GM04503 (cell line): ENCODE results near the gene TNFSF10.
A peak's percentile ranks its signal among the peaks of the same experiment; 100 is the strongest.
"Not testable (repeated sequence)": the region's sequence is repeated elsewhere in the genome, so short reads cannot be mapped to it uniquely, and the experiment has no call there.

Experiments used
- DNase-seq: peaks from one replicate; pipeline ENCODE4 v3.0.0-alpha.2; 2012; ENCODE audit warnings: low read depth

The TNFSF10 gene

DNA sequence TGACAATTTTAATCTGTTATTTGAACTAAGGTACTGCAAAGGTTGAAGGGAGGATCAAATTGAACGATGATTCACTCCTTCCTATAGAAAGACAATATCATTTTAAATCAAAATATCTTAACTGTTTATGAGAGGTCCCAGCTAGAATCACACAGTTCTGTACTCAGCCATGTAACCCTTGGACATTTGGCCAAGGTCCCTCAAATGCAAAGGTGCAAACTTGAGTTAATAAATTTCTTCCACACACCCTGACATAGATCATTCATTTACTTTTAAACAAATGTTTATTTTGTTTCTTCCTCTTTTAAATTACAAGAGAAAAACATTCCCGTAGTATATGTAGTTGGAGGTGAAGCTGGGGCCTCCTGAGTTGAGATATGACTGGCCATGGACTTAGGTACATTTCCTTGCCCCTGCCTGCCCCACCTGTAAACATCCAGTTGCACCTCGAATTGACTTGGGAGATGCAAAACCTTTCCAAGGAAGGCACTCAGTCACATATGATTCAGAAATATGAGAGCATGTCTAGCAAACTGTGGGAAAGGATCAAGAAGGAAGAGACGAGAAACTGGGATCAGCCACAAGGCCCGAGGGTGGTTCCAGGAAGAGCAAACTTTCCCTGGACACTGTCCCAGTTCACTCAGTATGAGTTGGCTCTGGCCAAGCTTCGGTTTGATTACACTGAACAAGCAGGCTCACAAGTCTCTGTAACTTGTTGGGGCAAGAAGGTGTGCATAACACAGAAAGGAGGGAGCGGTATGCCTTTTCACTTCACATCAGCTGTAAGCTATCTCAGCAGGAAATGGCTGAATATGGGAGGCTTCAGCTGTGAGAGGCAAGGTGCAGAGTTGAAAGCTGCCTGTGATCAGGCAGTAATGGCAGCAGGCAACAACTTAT lies 6.7 kb downstream of the TNFSF10 start:
- peak; percentile 31 for DNase-seq

DNA sequence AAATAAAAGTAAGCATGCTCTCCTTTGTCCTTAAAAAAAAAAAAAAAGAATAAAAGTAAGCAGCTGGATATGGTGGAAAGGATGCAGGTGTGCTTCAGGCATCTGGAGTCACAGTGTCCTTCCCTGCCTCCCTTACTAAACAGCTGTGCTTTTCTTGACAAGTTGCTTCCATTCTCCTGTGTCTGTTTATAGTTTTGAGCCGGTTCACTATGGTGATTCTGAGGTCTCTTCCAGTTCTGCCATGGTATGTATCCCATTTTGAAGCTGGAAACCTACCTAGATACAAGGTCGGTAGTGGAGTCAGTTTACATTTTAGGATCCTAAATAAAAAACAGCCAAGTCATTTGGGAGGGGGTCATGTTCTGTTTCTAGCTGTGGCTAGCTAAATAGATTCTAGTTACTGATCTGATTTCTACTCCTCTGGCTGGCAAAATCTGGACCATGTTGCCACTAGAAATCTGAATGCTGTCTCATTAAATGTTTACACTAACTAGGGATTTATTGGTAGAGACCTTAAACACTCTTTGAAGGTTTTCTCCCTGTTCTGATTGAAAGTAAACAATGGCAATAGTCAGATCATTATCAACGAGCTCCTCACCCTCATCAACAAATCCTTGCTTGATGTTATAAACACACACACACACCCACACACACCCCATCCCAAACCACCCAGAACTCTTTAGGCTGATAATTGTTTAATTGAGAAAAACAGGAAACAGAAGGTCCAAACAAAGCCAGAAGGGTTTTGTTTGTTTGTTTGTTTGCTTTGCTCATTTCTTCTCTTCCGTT lies 7.9 kb downstream of the TNFSF10 start:
- no peak for DNase-seq

DNA sequence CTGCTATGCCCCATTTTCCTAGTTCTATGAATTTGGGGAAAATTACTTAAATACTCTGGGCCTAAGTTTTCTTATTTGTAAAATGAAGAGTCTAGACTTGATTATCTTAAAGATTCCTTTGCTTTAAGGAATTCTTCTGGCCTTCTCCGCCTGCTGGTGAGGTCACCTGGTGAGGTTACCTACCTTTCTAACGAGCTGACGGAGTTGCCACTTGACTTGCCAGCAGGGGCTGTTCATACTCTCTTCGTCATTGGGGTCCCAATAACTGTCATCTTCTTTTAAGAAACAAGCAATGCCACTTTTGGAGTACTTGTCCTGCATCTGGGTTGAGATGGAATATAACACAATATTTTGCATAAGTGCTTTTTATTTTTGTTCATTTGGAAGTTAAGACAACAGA lies 8.6 kb downstream of the TNFSF10 start:
- DNase-seq: no peak

DNA sequence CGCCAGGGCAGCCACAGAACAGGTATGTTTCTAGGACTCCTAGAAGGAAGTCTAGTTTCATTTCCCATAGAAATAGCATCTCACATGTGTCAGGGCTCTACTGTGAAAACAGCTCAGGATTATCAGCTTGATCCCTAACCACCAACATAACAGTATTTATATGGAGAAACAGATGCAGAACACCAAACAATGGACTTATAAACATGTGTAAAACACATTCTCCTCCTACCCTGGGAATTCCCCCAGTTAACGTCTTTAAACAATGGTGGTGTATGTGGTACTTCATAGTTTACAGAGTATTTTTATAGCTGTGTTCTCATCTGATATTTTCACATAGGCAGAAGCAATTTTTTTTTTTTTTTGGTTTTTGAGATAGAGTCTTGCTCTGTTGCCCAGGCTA lies 9.7 kb downstream of the TNFSF10 start:
- no peak for DNase-seq

DNA sequence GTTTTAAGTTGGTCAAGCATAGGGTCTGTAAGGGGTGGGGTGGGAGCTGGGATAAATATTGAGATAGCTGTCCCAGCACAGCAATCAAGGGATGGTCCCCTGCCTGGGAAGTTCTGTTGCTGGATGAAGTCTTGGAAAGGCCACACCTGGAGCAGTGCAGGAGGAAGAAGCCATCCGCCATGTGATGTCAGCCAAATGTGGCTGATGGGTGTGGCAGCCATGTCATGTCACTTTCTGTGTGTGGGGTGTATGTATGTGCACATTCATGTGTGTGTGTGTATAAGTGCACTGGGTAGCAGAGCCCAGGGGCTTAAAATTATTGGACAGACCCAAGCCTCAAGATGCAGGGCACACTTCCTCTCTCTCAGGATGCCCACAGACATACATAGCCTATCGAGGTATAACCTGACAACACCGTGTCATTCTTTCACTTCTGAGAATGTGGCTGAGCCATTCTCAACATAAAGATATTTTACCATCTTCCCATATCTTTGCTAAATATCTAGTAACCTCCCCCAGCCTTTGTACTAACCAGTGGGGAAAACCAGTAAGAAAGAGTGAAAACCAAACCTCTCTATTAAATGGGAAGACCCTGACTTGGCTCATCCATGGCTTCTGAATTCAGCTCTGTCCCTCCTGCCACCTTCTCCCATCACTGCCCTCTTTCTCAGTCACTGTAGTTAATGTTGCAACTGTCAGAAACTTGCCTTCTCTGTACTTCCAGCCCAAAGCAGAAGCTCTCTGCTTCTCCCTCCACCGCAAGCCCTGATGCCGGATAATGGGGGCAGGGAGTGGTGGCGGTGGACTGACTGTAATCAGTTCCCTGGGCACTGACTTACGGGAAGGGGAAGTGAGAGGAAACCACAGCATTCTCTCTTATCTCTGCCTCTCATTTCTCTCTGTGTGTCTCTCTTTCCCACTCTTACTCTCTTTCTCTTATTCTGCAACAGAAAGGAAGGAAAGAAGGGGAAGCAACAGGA lies 11.2 kb downstream of the TNFSF10 start:
- DNase-seq: no peak

DNA sequence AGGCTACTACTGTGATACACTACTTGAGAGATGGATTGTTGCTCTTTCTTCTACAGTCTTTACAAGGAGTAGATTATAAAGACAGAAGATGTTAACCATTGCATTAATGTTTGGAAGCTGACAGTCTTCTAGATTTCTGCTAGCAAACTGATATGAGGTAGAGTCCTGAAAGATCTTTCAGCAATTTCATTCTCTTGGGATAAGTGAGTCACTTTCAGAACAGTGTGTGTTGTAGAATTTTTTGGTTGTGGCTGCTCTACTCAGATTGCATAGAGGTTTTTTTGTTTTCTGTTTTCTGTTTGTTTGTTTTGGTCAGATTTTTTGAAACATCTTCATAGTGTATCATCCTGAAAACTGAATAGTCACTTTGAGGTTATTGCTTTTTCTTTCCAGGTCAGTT lies 17.1 kb downstream of the TNFSF10 start:
- DNase-seq: no peak

DNA sequence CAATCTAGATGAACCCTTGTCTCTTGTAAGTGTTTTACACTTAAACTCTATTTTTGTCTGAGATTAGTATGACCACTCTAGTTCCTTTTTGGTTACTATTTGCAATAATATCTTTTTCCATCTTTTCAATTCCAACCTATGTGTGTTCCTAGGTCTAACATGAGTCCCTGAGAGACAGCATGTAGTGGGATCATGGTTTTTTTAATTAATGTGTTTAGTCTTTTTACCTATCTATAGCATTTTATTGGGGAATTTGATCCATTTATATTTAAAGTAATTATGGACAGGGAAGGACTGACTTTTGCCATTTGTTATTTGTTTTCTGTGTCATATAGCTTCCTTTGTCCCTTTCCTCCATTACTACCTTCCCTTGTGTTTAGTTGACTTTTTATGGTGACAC lies 21.7 kb downstream of the TNFSF10 start:
- no peak for DNase-seq

DNA sequence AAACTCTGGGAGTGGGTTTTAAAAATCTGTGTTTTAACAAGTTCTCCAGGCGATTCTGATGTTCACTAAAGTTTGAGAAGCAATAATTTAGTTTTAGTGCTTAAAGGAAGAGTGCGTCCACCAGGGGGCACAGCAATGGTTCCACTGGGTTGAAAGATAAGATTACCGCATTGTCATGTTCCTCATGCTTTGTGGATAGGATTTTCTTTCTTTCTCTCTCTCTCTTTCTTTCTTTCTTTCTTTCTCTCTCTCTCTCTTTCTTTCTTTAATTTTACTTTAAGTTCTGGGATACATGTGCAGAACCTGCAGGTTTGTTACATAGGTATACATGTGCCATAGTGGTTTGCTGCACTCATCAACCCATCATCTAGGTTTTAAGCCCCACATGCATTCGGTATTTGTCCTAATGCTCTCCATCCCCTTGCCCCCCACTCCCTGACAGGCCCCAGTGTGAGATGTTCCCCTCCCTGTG lies 33.0 kb downstream of the TNFSF10 start:
- not testable (repeated sequence) for DNase-seq

DNA sequence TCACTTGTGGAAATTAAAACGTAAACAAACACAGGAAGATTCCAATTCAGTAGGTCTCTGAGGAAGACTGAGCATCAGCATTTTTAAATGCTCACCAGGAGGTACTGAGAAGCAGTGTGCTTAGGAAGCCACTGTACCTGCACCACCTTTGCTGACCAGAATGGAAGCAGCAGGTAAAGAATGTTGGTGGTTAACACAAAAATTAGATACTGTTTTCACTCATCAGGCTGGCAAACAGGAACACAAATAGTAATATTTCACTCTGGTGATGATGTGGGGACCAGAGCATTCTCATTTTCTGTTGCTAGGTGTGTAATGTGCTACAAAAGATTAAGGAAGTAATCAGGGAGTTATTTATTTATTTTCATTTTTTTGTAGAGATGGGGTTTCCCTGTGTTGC lies 45.1 kb downstream of the TNFSF10 start:
- DNase-seq: no peak

DNA sequence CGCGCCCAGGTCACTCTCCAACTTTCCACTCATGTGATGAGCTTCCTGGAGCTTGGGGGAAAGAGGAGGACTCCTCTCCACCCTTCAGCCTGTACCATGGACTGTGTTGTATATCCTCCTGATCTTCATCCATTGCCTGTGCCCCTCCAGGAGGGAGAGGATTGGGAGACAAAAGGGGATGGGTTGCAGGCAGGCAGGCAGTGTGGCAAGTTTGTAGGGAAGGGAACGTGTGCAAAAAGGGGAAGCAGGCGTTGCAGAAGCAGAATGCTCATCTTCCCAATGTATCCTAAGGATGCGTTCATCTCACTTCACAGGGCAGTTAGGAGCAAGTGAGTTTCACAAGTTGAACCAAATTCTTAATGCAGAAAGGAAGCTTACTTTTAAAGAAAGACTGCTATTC lies 46.9 kb downstream of the TNFSF10 start:
- DNase-seq: no peak

DNA sequence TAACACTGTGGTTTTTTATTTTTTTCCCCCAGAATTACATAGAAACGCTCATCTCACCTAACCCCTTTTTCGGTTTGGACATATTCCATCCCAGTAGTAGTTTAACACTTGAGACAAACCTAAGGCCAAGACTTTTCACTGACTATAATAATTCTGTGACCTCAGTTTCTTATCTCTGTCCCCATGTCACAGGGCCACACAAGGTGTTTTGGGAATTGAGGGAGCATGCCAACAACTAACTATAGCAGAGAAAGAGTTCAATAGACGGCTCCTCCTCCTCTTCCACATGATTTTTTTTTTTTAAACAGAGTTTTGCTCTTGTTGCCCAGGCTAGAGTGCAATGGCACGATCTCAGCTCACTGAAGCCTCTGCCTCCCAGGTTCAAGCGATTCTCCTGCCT lies 47.5 kb downstream of the TNFSF10 start:
- DNase-seq: no peak

DNA sequence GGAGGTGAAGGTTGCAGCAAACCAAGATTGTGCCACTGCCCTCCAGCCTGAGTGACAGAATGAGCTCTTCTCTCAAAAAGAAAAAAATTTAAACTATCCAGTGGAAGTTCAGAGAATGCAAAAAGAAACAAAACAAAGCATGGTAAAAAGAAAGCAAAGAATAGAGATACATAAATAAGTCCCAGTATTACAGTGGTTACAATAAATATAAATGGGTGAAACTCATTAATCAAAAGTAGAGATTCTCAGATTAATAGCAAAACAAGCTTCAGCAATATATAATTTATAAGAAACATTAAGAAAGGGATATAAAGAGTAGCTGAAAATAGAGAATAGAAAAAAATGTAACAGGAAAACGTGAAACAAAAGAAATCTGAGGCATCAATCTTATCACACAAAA lies 51.3 kb downstream of the TNFSF10 start:
- no peak for DNase-seq

DNA sequence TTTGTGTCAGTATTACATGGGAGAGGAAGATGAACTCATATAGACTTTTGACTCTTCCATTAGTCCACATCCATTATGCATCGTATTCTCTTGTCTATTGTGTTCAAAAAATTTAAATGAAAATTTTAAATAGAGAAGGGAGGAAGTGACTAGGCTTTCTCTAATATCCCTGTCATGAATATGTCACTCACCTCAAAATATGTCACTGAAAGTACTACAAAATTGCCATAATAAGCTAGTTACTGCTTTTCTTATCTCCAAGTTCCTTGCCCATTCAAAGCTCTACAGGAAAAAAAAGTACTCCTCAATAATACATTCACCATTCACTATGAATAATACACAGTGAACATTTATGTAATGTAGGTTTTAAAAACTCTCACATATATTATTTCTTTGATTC lies 52.6 kb downstream of the TNFSF10 start:
- DNase-seq: no peak

DNA sequence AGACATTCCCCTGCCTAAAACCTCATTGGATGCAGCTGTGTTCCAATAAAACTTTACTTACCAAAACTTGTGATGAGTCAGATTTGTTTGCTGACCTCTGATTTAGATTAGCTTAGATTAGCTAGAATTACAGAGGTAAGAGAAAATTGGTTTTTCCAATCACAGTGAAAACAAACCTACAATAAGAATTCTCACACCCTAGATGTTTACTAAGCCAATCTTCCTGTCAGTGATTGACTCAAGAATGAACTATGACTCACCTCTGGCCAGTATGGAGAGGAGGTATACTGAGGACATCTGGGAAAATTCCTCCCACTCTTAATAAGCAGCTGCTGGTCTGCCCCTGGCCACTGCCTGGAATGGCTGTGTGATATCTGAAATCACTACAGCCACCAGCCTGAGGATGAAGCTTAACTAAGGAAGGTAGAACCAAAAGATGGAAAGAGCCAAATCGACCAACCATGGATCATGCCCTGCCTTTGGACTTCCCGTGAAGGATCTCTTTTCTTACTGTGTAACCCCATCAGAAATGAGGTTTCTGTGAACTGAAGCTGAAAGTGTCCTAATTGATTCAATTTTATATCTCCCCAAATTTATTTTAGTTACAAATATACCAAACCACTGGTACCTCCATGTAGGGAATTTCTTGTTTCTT lies 55.9 kb downstream of the TNFSF10 start:
- DNase-seq: no peak

DNA sequence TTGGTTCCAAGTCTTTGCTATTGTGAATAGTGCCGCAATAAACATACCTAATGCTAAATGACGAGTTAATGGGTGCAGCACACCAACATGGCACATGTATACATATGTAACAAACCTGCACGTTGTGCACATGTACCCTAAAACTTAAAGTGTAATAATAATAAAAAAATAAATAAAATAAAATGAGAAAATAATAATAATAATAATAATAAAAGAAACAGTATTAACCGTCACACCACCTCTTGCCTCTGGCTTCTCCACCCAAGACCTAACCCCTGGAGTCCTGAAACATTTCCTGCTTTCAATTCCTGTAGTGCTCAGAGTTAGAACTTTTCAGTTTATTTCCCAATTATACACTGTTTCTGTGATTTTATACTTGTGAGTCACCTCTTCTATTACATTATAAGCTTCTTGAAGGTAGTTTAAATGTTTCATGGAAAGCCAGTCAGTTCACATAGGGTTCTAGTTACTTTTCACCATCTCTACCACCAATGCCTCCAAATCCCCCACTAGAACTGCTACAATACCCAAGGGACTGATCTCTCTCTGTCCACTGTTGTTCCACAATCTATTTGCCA lies 56.6 kb downstream of the TNFSF10 start:
- no peak for DNase-seq

DNA sequence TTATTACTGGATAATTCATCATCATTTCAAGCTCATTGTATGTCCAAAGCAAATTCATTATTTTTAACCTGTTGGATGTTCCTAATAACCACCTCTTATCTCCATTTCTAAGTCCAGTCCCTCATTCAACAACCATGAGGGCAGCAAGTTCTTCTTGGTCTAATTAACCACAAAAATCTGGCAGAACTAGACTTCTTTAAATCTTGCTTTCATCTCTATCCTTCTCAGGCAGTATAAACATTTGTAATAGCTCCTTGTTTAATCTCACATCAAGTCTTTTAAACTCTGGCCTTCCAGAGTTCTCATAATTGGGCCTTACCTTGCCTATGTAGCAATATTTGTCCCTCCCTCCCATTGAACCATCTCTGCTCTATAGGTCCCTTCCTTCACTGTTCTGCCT lies 57.9 kb downstream of the TNFSF10 start:
- no peak for DNase-seq

DNA sequence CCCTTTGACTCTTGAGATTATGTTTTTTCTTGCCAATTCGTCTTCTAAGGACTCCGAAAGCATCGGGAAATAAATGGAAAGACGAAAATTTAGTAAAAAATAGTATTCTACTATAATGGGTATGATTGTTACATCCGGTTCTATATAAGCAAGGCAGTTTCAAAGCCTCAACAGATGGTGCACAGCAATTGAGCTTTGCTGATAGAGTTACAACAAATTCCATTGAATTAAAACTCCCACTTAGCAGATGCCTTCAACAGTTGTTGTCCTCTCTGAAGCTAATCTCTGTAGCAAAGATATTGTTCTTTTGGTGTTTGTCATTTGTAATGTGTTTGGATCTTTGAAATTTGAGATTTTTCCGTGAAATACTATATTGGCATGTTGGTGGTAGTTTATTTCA lies 58.9 kb downstream of the TNFSF10 start:
- no peak for DNase-seq

DNA sequence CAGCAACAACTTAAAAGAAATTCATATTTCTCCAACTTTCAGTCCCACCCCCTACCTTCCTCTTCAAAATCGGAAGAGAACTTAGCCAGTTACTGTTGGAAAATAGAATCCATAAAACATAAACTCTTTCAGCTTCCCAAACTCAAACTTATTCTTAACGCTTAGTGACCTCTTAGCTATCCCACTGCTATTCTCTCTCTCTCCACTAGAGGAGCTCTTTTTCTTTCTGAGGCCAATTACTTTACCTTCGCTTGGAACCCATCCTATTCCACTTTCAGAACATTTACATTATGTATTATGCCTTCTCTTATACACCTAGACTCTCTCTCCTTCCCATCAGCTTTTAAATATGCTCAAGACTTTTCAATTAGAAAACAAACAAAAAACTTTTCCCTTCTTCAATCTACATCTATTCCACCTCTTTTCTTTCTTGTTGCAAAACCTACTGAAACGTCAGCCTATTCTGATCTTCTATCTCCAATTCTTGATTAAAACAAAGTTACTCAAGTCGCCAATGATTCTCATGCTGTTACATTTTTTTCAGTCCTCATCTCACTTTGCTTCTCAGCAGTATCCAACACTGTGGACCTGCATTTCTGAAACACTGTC lies 61.6 kb downstream of the TNFSF10 start:
- DNase-seq: no peak

DNA sequence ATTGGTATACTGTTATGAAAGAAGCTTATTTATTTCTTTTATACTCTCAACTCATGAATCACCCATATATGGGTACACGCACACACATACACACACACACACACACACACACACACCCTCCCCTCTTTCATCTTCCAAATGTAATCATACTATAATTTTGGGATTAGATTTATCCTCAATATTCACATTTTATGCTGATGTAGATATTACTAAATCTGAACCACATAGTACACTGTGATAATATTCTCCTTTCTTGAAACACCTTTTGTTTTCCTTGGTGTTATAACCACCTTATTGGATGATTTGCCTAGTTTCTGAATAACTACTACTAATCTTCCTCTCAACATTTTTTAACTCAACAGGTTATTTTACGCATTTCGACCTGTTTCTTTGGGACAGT lies 66.8 kb downstream of the TNFSF10 start:
- DNase-seq: no peak
